SK-N-SH treated with all-trans-retinoic acid at 6 μM for 48 hours (cell line): ENCODE measurements around the gene RCCD1.

Experiments used
- ARNTL ChIP-seq: fragments of 450-650 bp; formaldehyde crosslinking; IDR thresholded peaks from 2 replicates; pipeline ENCODE4 v1.5.0; 2020; ENCODE audit warnings: low read depth, mild to moderate bottlenecking, moderate library complexity, borderline replicate concordance
- BACH2 ChIP-seq: fragments of 250-450 bp; sonication (Bioruptor Pico); IDR thresholded peaks from 2 replicates; pipeline ENCODE4 v1.9.0; 2021; ENCODE audit warnings: mild to moderate bottlenecking, borderline replicate concordance
- CSDC2 ChIP-seq: fragments of 250-450 bp; sonication (Bioruptor Pico); IDR thresholded peaks from 2 replicates; pipeline ENCODE4 v1.5.0; 2020; ENCODE audit warnings: mild to moderate bottlenecking, moderate library complexity
- ESRRG ChIP-seq: fragments of 250-450 bp; sonication (Bioruptor Pico); IDR thresholded peaks from 2 replicates; pipeline ENCODE4 v1.6.1; 2021; ENCODE audit warnings: mild to moderate bottlenecking
- ISL1 ChIP-seq: fragments of 250-450 bp; sonication (Bioruptor Pico); IDR thresholded peaks from 2 replicates; pipeline ENCODE4 v2.1.2; 2022; ENCODE audit warnings: mild to moderate bottlenecking, moderate library complexity
- PATZ1 ChIP-seq: fragments of 250-450 bp; sonication (Bioruptor Pico); IDR thresholded peaks from 2 replicates; pipeline ENCODE4 v1.8.0; 2020; ENCODE audit warnings: mild to moderate bottlenecking, moderate library complexity, borderline replicate concordance
- TCF4 ChIP-seq: fragments of 250-450 bp; sonication (Bioruptor Pico); IDR thresholded peaks from 2 replicates; pipeline ENCODE4 v1.8.0; 2021; ENCODE audit warnings: mild to moderate bottlenecking, moderate library complexity, borderline replicate concordance
- ZFP3 ChIP-seq: fragments of 250-450 bp; sonication (Bioruptor Pico); IDR thresholded peaks from 2 replicates; pipeline ENCODE4 v1.5.0; 2020; ENCODE audit warnings: mild to moderate bottlenecking, moderate library complexity
- ZFP30 ChIP-seq: fragments of 450-650 bp; formaldehyde crosslinking; IDR thresholded peaks from 2 replicates; pipeline ENCODE4 v1.5.0; 2022; ENCODE audit warnings: mild to moderate bottlenecking, moderate library complexity
- ZNF70 ChIP-seq: fragments of 450-650 bp; formaldehyde crosslinking; IDR thresholded peaks from 2 replicates; pipeline ENCODE4 v1.5.0; 2020; ENCODE audit warnings: mild to moderate bottlenecking, moderate library complexity

- TF ChIP-seq TCF4 (no peak), CSDC2 (CRISPR knock-in tag) (no peak), ISL1 (CRISPR knock-in tag) (no peak), ESRRG (CRISPR knock-in tag) (no peak), PATZ1 (CRISPR knock-in tag) (no peak), ZFP3 (CRISPR knock-in tag) (no peak), BACH2 (CRISPR knock-in tag) (no peak), ARNTL (CRISPR knock-in tag) (no peak), ZFP30 (CRISPR knock-in tag) (no peak), ZNF70 (CRISPR knock-in tag) (no peak)
These were observed 16.4 kb upstream of the RCCD1 start for GRCh38 chr15:90938261-90938660.
